ENCODE data around the gene SND1. TPM values are rescaled to one million over a fixed set of nuclear protein-coding genes. Genes with fewer than 3 reads are reported as not detected.
A peak's percentile ranks its signal among the peaks of the same experiment; 100 is the strongest.

The SND1 gene
- polyA plus RNA-seq, 3 donors: 46.5 to 97.3 (median 79.8) TPM

- Histone ChIP-seq H3K4me2 (replicated peaks; ENCODE audit: extremely low read depth, low read length, poor library complexity, severe bottlenecking) (no peak overlapping the region), H3K4me1 (ENCODE audit: control insufficient read depth in 1 of 2, insufficient read depth in 2 of 2, low read length in 2 of 2) (no peaks in the 10 kb centered on the region), H3K27ac (ENCODE audit: low read depth in 1 of 2, low read length in 2 of 2) (no peak overlapping the region), H3K36me3 (replicated peaks in 1 of 2; ENCODE audit: control insufficient read depth in 1 of 2, insufficient read depth in 2 of 2, low read length in 2 of 2) (peaks cover 10 to 71% of the 10 kb centered on the region in 2 donors), H3K4me3 (replicated peaks in 1 of 3; ENCODE audit: low read depth in 2 of 3, low read length in 3 of 3) (no peak overlapping the region), H4K20me1 (ENCODE audit: insufficient read depth, low read length) (peaks cover 16% of the 10 kb centered on the region), H3K9me3 (replicated peaks in 1 of 2; ENCODE audit: control insufficient read depth in 1 of 2, insufficient read depth in 1 of 2, low read length in 2 of 2) (no peaks in the 10 kb centered on the region), H3K79me2 (ENCODE audit: insufficient read depth, low read length) (no peaks in the 10 kb centered on the region), H3K27me3 (ENCODE audit: control insufficient read depth in 2 of 2, insufficient read depth in 2 of 2, low read length in 2 of 2) (no peaks in the 10 kb centered on the region), H3K9ac (ENCODE audit: insufficient read depth, low read length, poor library complexity, severe bottlenecking) (no peak overlapping the region), H2AFZ (ENCODE audit: insufficient read depth, low read depth, low read length, poor library complexity, severe bottlenecking) (no peak overlapping the region)
- intact Hi-C loops (cut with micrococcal nuclease): no loop called here
- peaks cover 46 to 50% of the 10 kb centered on the region in 2 donors for H3K36me3 Mint-ChIP-seq
- TF ChIP-seq CTCF (IDR thresholded peaks at IDR 0.05): no peak
- no peaks in the 10 kb centered on the region for H3K9me3 Mint-ChIP-seq
- no peak for DNase-seq
- H3K27ac Mint-ChIP-seq: peak overlapping the region in 1 of 7 donors; percentile 7
- WGBS (ENCODE audit: insufficient coverage): 100% methylated on average over 3 of the region's 3 CpGs
- H3K4me1 Mint-ChIP-seq: no peaks in the 10 kb centered on the region
- H3K27me3 Mint-ChIP-seq (ENCODE audit: low read depth in 3 of 3): no peaks in the 10 kb centered on the region
- H3K4me3 Mint-ChIP-seq: no peak overlapping the region
Measured at GRCh38 chr7:128060018-128060417, 408.0 kb downstream of the SND1 start.

- H3K4me3 Mint-ChIP-seq: no peak overlapping the region
- no peak overlapping the region for H3K27ac Mint-ChIP-seq
Measured at GRCh38 chr7:128063088-128063487, 411.1 kb downstream of the SND1 start.

More at GRCh38 chr7:128063088-128063487, 411.1 kb downstream of the SND1 start:
- H4K20me1 ChIP-seq (ENCODE audit: insufficient read depth, low read length): peaks cover 10% of the 10 kb centered on the region
- peaks cover 0 to 10% of the 10 kb centered on the region in 2 donors for H3K4me1 ChIP-seq (ENCODE audit: control insufficient read depth in 1 of 2, insufficient read depth in 2 of 2, low read length in 2 of 2)
- peaks cover 14 to 68% of the 10 kb centered on the region in 2 donors for H3K36me3 ChIP-seq (replicated peaks in 1 of 2; ENCODE audit: control insufficient read depth in 1 of 2, insufficient read depth in 2 of 2, low read length in 2 of 2)
- no peaks in the 10 kb centered on the region for H3K9me3 Mint-ChIP-seq
- H3K9me3 ChIP-seq (replicated peaks in 1 of 2; ENCODE audit: control insufficient read depth in 1 of 2, insufficient read depth in 1 of 2, low read length in 2 of 2): no peaks in the 10 kb centered on the region
- peaks cover 0 to 2% (median 0%) of the 10 kb centered on the region in 3 donors for H3K27me3 Mint-ChIP-seq (ENCODE audit: low read depth in 3 of 3)
- 91% methylated on average over 4 of the region's 8 CpGs for WGBS (ENCODE audit: insufficient coverage)
- no peak overlapping the region for H3K4me3 ChIP-seq (replicated peaks in 1 of 3; ENCODE audit: low read depth in 2 of 3, low read length in 3 of 3)
- no peak overlapping the region for H3K9ac ChIP-seq (ENCODE audit: insufficient read depth, low read length, poor library complexity, severe bottlenecking)
- no peaks in the 10 kb centered on the region for H3K79me2 ChIP-seq (ENCODE audit: insufficient read depth, low read length)
- intact Hi-C loops (cut with micrococcal nuclease): no loop called here
- peaks cover 18% of the 10 kb centered on the region for H3K4me1 Mint-ChIP-seq
- DNase-seq: no peak
- TF ChIP-seq CTCF (IDR thresholded peaks at IDR 0.05): no peak
- H3K4me2 ChIP-seq (replicated peaks; ENCODE audit: extremely low read depth, low read length, poor library complexity, severe bottlenecking): no peak overlapping the region
- no peak overlapping the region for H2AFZ ChIP-seq (ENCODE audit: insufficient read depth, low read depth, low read length, poor library complexity, severe bottlenecking)
- peaks cover 39 to 62% of the 10 kb centered on the region in 2 donors for H3K36me3 Mint-ChIP-seq
- H3K27me3 ChIP-seq (ENCODE audit: control insufficient read depth in 2 of 2, insufficient read depth in 2 of 2, low read length in 2 of 2): no peaks in the 10 kb centered on the region
- H3K27ac ChIP-seq (ENCODE audit: low read depth in 1 of 2, low read length in 2 of 2): no peak overlapping the region

All from CD14-positive monocyte (primary cell).